D721Med (cell line): ENCODE data around the gene OXT.
"Not testable (repeated sequence)": the region's sequence is repeated elsewhere in the genome, so short reads cannot be mapped to it uniquely, and the experiment has no call there.

ENCODE experiments used
- DNase-seq: peaks from one replicate; pipeline ENCODE4 v3.0.0; 2011; ENCODE audit warnings: low spot score; ENCODE audit not compliant: insufficient read length
- FAIRE-seq: peaks from 2 replicates; lab custom pipeline; 2011; peaks lifted over from hg19 to GRCh38; lab: Jason Lieb, UNC
- CTCF ChIP-seq: IDR thresholded peaks from 2 replicates; pipeline ENCODE4 v1.5.1; 2012; ENCODE audit warnings: mild to moderate bottlenecking, control low read depth; ENCODE audit not compliant: insufficient read depth; ENCODE audit errors: missing control alignments

The OXT gene

DNA sequence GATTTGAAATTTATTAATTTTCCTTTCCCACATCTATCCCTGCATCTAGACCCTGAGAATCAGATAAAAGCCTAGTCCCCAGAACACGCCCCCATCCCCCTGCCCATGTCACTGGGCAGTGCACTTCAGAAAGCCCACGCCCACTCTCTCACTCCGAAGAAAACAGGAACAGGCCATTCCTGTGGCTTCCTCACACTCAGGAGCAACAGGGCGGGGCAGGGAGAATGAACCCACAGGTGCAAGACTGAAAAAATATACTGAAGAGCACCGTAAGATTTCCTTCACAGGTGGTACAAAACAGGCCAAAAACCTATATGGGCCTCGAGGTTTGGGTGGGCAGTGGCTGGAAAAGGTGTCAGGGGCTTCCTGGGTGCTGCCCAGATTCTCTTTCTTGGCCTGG is 3.4 kb downstream of the OXT start:
- no peak for DNase-seq
- no peak for FAIRE-seq
- no peak for TF ChIP-seq CTCF

DNA sequence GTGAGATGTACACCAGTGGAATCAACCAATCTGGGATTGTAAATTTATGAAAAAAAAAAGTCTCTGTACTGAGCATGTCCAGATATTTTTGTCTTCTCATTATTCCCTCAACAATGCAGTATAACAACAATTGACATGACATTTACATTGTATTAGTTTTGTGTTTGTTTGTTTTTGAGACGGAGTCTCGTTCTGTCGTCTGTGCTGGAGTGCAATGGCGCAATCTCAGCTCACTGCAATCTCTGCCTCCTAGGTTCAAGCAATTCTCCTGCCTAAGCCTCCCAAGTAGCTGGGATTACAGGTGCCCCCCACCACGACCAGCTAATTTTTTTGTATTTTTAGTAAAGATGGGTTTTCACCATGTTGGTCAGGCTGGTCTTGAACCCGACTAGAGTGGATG is 3.9 kb downstream of the OXT start:
- FAIRE-seq, result not testable (repeated sequence)

GRCh38 chr20:3077618-3078134 is 6.3 kb downstream of the OXT start:
- DNase-seq (no peak), FAIRE-seq (no peak)
- TF ChIP-seq CTCF, result no peak

More for the DNA sequence above, 3.9 kb downstream of the OXT start:
- DNase-seq, result not testable (repeated sequence)

DNA sequence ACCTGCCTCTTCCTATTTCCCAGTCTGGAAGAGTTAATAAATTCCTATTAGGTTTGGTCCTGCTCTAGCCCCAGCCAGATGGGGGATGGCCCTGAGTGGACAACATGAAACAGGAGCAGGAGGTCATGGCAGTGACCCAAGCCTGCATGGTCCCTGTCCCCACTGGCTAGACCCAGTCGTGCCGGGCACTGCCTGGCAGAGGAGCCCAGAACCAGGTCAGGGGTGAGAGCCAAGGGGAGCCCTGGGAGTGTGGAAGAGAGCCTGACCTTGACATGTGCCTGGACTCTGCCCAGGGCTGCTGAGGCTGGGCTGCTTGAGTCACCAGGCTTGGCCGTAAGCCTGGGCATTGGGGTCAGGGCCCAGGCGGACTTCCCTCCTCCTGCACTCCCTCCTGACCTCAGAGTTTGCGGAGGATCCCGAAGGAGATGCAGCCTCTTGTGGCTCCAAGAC is 9.5 kb downstream of the OXT start:
- FAIRE-seq (no peak), DNase-seq (no peak)
- no peak for TF ChIP-seq CTCF

- no peak for TF ChIP-seq CTCF
- DNase-seq (no peak), FAIRE-seq (no peak)
Measured at GRCh38 chr20:3081641-3082040, 10.2 kb downstream of the OXT start.

- no peak for FAIRE-seq
- no peak for TF ChIP-seq CTCF
Measured at GRCh38 chr20:3082306-3082951, 11.0 kb downstream of the OXT start.

DNA sequence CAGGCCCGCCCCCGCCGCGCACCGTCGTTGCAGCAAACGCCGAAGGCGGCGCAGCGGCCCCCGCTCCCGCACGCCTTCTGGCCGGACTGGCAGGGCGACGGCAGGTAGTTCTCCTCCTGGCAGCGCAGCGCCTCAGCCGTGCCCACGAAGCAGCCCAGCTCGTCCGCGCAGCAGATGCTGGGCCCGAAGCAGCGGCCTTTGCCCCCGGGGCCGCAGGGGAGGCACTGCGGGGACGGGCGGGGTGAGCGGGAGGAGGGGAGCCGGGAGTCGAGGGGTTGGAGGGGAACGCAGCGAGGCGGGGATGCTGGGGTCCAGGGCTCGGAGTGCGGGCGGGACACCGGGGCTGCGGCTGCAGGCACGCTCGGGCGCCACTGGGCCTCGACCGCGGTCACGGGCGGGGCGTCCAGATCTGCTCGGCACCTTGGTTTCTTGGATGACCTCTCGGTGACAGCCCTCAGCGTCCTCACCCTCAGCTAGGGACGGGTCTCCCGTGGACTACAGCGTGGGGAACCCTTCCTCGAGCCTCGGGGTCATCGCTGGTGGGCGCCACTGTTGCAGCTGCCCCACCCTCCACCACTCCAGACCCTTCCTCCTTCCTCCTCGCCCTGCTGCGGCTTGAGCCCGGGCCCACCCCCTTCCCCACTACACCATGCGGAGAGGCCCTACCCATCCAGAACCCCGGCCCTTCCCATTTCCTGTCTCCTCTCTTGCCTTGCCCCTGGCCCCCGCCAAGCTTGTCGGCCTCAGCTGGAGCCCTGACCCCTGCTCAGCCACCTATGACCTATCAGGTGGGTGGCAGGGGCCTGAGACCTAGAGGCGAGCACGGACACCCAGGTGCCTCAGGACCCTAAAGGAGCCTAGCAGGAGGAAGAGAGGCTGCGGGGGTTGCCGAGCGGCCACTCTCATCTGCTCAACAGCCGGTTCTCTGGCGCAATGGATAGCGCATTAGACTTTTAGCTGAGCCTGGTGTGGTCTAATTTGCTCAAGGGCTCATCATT is 11.8 kb downstream of the OXT start:
- TF ChIP-seq CTCF, result no peak
- no peak for FAIRE-seq
- DNase-seq, result no peak

More at GRCh38 chr20:3082306-3082951, 11.0 kb downstream of the OXT start:
- no peak for DNase-seq
